Measurements from ENCODE around the gene WDR46.

The WDR46 gene

GRCh38 chr6:33273924-33274902, 14.8 kb downstream of the WDR46 start:
- Histone ChIP-seq H3F3A (ENCODE audit: control insufficient read depth, insufficient read depth) (peaks cover 66% of the 10 kb centered on the region), H4K20me1 (ENCODE audit: control insufficient read depth, insufficient read depth, low read depth, low read length) (peaks cover 25% of the 10 kb centered on the region), H3K79me2 (ENCODE audit: control insufficient read depth, low read length) (peaks cover 66% of the 10 kb centered on the region), H3K27me3 (ENCODE audit: control insufficient read depth, low read length) (no peaks in the 10 kb centered on the region), H3K4me1 (ENCODE audit: control insufficient read depth, low read length) (peaks cover 62% of the 10 kb centered on the region), H3K9me3 (ENCODE audit: control insufficient read depth, insufficient read depth, low read length) (no peaks in the 10 kb centered on the region), H3K4me3 (ENCODE audit: low read length) (peak overlapping the region; percentile 93), H3K9me2 (replicated peaks; ENCODE audit: control insufficient read depth, low read length) (no peaks in the 10 kb centered on the region), H3K4me2 (ENCODE audit: low read length) (peak overlapping the region; percentile 99), H3K27ac (ENCODE audit: low read depth, low read length) (peak overlapping the region; percentile 80), H3K36me3 (ENCODE audit: control insufficient read depth, low read length) (peaks cover 82% of the 10 kb centered on the region)
- no peak for TF ChIP-seq CTCF (IDR thresholded peaks at IDR 0.05; ENCODE audit: low read depth, low read length, poor library complexity, severe bottlenecking)
- TF ChIP-seq EZH2phosphoT487 (IDR thresholded peaks at IDR 0.05; ENCODE audit: borderline replicate concordance, low read length), result no peak

- Histone ChIP-seq H3K9me2 (replicated peaks; ENCODE audit: control insufficient read depth, low read length) (no peaks in the 10 kb centered on the region), H3K27me3 (ENCODE audit: control insufficient read depth, low read length) (no peaks in the 10 kb centered on the region), H3K4me3 (ENCODE audit: low read length) (peak overlapping the region; percentile 93), H4K20me1 (ENCODE audit: control insufficient read depth, insufficient read depth, low read depth, low read length) (peaks cover 25% of the 10 kb centered on the region), H3K4me2 (ENCODE audit: low read length) (peak overlapping the region; percentile 99), H3K79me2 (ENCODE audit: control insufficient read depth, low read length) (peaks cover 67% of the 10 kb centered on the region), H3K36me3 (ENCODE audit: control insufficient read depth, low read length) (peaks cover 82% of the 10 kb centered on the region), H3K27ac (ENCODE audit: low read depth, low read length) (peak overlapping the region; percentile 80), H3K4me1 (ENCODE audit: control insufficient read depth, low read length) (peaks cover 58% of the 10 kb centered on the region), H3K9me3 (ENCODE audit: control insufficient read depth, insufficient read depth, low read length) (no peaks in the 10 kb centered on the region), H3F3A (ENCODE audit: control insufficient read depth, insufficient read depth) (peaks cover 61% of the 10 kb centered on the region)
- TF ChIP-seq CTCF (IDR thresholded peaks at IDR 0.05; ENCODE audit: low read depth, low read length, poor library complexity, severe bottlenecking), result no peak
- no peak for TF ChIP-seq EZH2phosphoT487 (IDR thresholded peaks at IDR 0.05; ENCODE audit: borderline replicate concordance, low read length)
Measured at GRCh38 chr6:33273129-33273923, 15.7 kb downstream of the WDR46 start.

GRCh38 chr6:33272275-33273128, 16.5 kb downstream of the WDR46 start:
- TF ChIP-seq EZH2phosphoT487 (IDR thresholded peaks at IDR 0.05; ENCODE audit: borderline replicate concordance, low read length) (no peak), CTCF (IDR thresholded peaks at IDR 0.05; ENCODE audit: low read depth, low read length, poor library complexity, severe bottlenecking) (no peak)
- Histone ChIP-seq H3K4me1 (ENCODE audit: control insufficient read depth, low read length) (peaks cover 50% of the 10 kb centered on the region), H3K9me3 (ENCODE audit: control insufficient read depth, insufficient read depth, low read length) (no peaks in the 10 kb centered on the region), H3K4me2 (ENCODE audit: low read length) (peak overlapping the region; percentile 99), H3K9me2 (replicated peaks; ENCODE audit: control insufficient read depth, low read length) (no peaks in the 10 kb centered on the region), H3K27ac (ENCODE audit: low read depth, low read length) (peak overlapping the region; percentile 80), H3F3A (ENCODE audit: control insufficient read depth, insufficient read depth) (peaks cover 53% of the 10 kb centered on the region), H3K79me2 (ENCODE audit: control insufficient read depth, low read length) (peaks cover 67% of the 10 kb centered on the region), H3K27me3 (ENCODE audit: control insufficient read depth, low read length) (no peaks in the 10 kb centered on the region), H4K20me1 (ENCODE audit: control insufficient read depth, insufficient read depth, low read depth, low read length) (peaks cover 25% of the 10 kb centered on the region), H3K4me3 (ENCODE audit: low read length) (peak overlapping the region; percentile 93), H3K36me3 (ENCODE audit: control insufficient read depth, low read length) (peaks cover 82% of the 10 kb centered on the region)
